T-cell (primary cell): Measurements from ENCODE around the gene CDH4. TPM values are rescaled to one million over a fixed set of nuclear protein-coding genes. Genes with fewer than 3 reads are reported as not detected.

ENCODE experiments used
- ATAC-seq, 4 experiments: fragments of 200-7000 bp in 3 of 4; fragments of 150-1000 bp in 1 of 4; cut with Tn5 transposase; replicated peaks in 1 of 4; 1 replicate in 3 of 4; 2 replicates in 1 of 4; pipeline ENCODE4 v1.10.0; 2021; ENCODE audit warnings: moderate library complexity in 3 of 4, mild to moderate bottlenecking in 2 of 4, moderate number of reproducible peaks in 1 of 4
- CTCF ChIA-PET, 2 donors: fragments of 300-600 bp; sonication (Branson Sonifier 250); formaldehyde crosslinking; loops; one replicate each; lab custom pipeline; 2022; ENCODE audit warnings: antibody characterized with exemption in 2 of 2; lab: Charles Lee
- POLR2A ChIA-PET, 2 donors: fragments of 300-600 bp; sonication (Branson Sonifier 250); formaldehyde crosslinking; loops; one replicate each; lab custom pipeline; 2022; ENCODE audit warnings: antibody characterized with exemption in 2 of 2; lab: Charles Lee
- DNase-seq, 35 experiments: peaks; one replicate each; pipeline versions ENCODE4 v3.0.0 to v3.0.0-alpha.2; 2013 to 2023
- H3K27ac ChIP-seq: one replicate; pipeline ENCODE4 v1.5.1; 2013; ENCODE audit warnings: low read length
- H3K27me3 ChIP-seq, 2 experiments: replicated peaks in 1 of 2; 1 replicate in 1 of 2; 2 replicates in 1 of 2; pipeline versions ENCODE4 v1.6.1 to v1.7.0; 2013; ENCODE audit warnings: low read length in 1 of 2, mixed read lengths in 1 of 2; ENCODE audit not compliant: control insufficient read depth in 2 of 2, insufficient read depth in 2 of 2; ENCODE audit errors: extremely low read depth in 1 of 2
- H3K36me3 ChIP-seq, 2 donors: 1 replicate in 1 of 2; 2 replicates in 1 of 2; pipeline versions ENCODE4 v1.6.1 to v1.7.0; 2013; ENCODE audit warnings: low read length in 1 of 2; ENCODE audit not compliant: control insufficient read depth in 2 of 2, insufficient read depth in 1 of 2; ENCODE audit errors: extremely low read depth in 1 of 2
- H3K4me1 ChIP-seq, 2 experiments: 1 replicate in 1 of 2; 2 replicates in 1 of 2; pipeline versions ENCODE4 v1.6.1 to v1.7.0; 2013; ENCODE audit warnings: low read length in 2 of 2, mixed read lengths in 1 of 2; ENCODE audit not compliant: insufficient read depth in 2 of 2, control insufficient read depth in 1 of 2; ENCODE audit errors: extremely low read depth in 1 of 2
- H3K4me3 ChIP-seq, 2 donors: 1 replicate in 1 of 2; 2 replicates in 1 of 2; pipeline versions ENCODE4 v1.5.1 to v1.7.0; 2013; ENCODE audit warnings: mild to moderate bottlenecking in 2 of 2, low read length in 1 of 2, moderate library complexity in 1 of 2; ENCODE audit not compliant: control insufficient read depth in 1 of 2; ENCODE audit errors: extremely low read depth in 1 of 2
- H3K9me3 ChIP-seq: 2 replicates; pipeline ENCODE4 v1.7.0; 2013
- H3K27ac Mint-ChIP-seq, 2 donors: one replicate each; pipeline ENCODE4 v1.8.0; 2020 to 2021; ENCODE audit warnings: mild to moderate bottlenecking in 2 of 2, mixed read lengths in 2 of 2
- H3K27me3 Mint-ChIP-seq, 2 donors: one replicate each; pipeline ENCODE4 v1.8.0; 2021 to 2022; ENCODE audit warnings: mixed read lengths in 2 of 2
- H3K36me3 Mint-ChIP-seq: one replicate; pipeline ENCODE4 v1.8.0; 2021; ENCODE audit warnings: mixed read lengths
- H3K4me1 Mint-ChIP-seq, 3 donors: one replicate each; pipeline ENCODE4 v1.8.0; 2020 to 2022; ENCODE audit warnings: mixed read lengths in 3 of 3, mild to moderate bottlenecking in 1 of 3
- H3K4me3 Mint-ChIP-seq, 3 donors: one replicate each; pipeline ENCODE4 v1.8.0; 2020 to 2022; ENCODE audit warnings: mild to moderate bottlenecking in 3 of 3, mixed read lengths in 3 of 3, moderate library complexity in 3 of 3
- H3K9me3 Mint-ChIP-seq, 3 donors: one replicate each; pipeline ENCODE4 v1.8.0; 2020 to 2022; ENCODE audit warnings: mixed read lengths in 3 of 3
- WGBS: methylation state at CpG from one replicate; pipeline ENCODE4 v1.1.5; 2013; ENCODE audit warnings: missing lambda C conversion rate; ENCODE audit not compliant: insufficient coverage; 5-methylcytosine and 5-hydroxymethylcytosine counted together
- total RNA-seq, 35 experiments: library from RNA in 6 of 35; stranded (reverse) in 6 of 35; fragments of 120-200 nt in 1 of 35; gene quantifications; one replicate each; pipeline versions ENCODE4 v1.2.1 to v1.2.4 and lab custom pipeline; 2013 to 2026

CDH4 gene
- total RNA-seq, 5 donors from 2014 or later (not counting 1 experiment from before 2014, with no cell fraction given), result 0.06 to 0.64 (median 0.14) TPM

GRCh38 chr20:61684583-61685235 lies 432.6 kb downstream of the CDH4 start:
- DNase-seq (no peak), ATAC-seq (no peak)
- Histone ChIP-seq H3K36me3 (no peaks in the 10 kb centered on the region), H3K27ac (no peak overlapping the region), H3K27me3 (peaks cover 0 to 3% of the 10 kb centered on the region in 2 experiments), H3K4me1 (no peaks in the 10 kb centered on the region), H3K9me3 (no peaks in the 10 kb centered on the region), H3K4me3 (no peak overlapping the region)
- no CpG with 5 or more reads among the region's 10 CpGs for WGBS
- Mint-ChIP-seq H3K27ac (no peak overlapping the region), H3K4me1 (no peaks in the 10 kb centered on the region), H3K27me3 (no peaks in the 10 kb centered on the region), H3K36me3 (no peaks in the 10 kb centered on the region), H3K9me3 (no peaks in the 10 kb centered on the region), H3K4me3 (no peak overlapping the region)
- POLR2A ChIA-PET, result no interaction called here
- CTCF ChIA-PET, result no interaction called here

- Mint-ChIP-seq H3K27ac (no peak overlapping the region), H3K36me3 (no peaks in the 10 kb centered on the region), H3K9me3 (no peaks in the 10 kb centered on the region), H3K4me1 (no peaks in the 10 kb centered on the region), H3K4me3 (no peak overlapping the region), H3K27me3 (no peaks in the 10 kb centered on the region)
- peaks cover 0 to 7% of the 10 kb centered on the region in 2 experiments for H3K27me3 ChIP-seq
- no peak for ATAC-seq
- H3K36me3 ChIP-seq, result no peaks in the 10 kb centered on the region
- H3K4me3 ChIP-seq, result no peak overlapping the region
- H3K27ac ChIP-seq, result no peak overlapping the region
- POLR2A ChIA-PET, result no interaction called here
- H3K4me1 ChIP-seq, result no peaks in the 10 kb centered on the region
- no peak for DNase-seq
- WGBS, result 81% methylated on average over 14 of the region's 14 CpGs
- CTCF ChIA-PET, result no interaction called here
- no peaks in the 10 kb centered on the region for H3K9me3 ChIP-seq
Observed at GRCh38 chr20:61685462-61685861, 433.4 kb downstream of the CDH4 start.

- H3K4me1 Mint-ChIP-seq, result no peaks in the 10 kb centered on the region
- no peak overlapping the region for H3K4me3 ChIP-seq
- ChIA-PET CTCF (no interaction called here), POLR2A (no interaction called here)
- H3K4me3 Mint-ChIP-seq, result no peak overlapping the region
- no peak for DNase-seq
- ATAC-seq, result no peak
- WGBS, result 88% methylated on average over 32 of the region's 38 CpGs
- H3K36me3 Mint-ChIP-seq, result no peaks in the 10 kb centered on the region
- no peaks in the 10 kb centered on the region for H3K9me3 ChIP-seq
- H3K27ac ChIP-seq, result no peak overlapping the region
- H3K4me1 ChIP-seq, result no peaks in the 10 kb centered on the region
- H3K27ac Mint-ChIP-seq, result no peak overlapping the region
- no peaks in the 10 kb centered on the region for H3K36me3 ChIP-seq
- no peaks in the 10 kb centered on the region for H3K9me3 Mint-ChIP-seq
- peaks cover 0 to 7% of the 10 kb centered on the region in 2 experiments for H3K27me3 ChIP-seq
- no peaks in the 10 kb centered on the region for H3K27me3 Mint-ChIP-seq
Observed at GRCh38 chr20:61686051-61686936, 434.2 kb downstream of the CDH4 start.

DNA sequence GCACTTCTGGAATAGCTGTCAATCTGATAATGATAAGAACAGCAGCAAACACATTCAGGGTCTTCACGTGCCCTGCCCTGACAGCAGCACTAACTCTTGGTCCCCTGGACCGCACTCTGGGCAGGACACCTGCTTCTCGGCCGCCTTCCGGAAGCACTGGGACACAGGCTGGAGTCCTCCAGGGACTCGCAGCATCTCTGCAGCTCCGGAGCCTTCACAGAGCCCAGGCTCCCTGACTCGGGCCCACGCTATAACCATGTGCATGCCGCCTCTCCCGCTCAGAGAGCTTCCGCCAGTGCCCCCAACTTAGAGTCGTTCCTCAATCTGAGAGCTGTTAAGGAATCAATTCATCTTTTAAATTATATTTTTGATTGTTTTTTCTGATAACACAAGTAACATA lies 436.4 kb downstream of the CDH4 start:
- CTCF ChIA-PET, result no interaction called here
- no peaks in the 10 kb centered on the region for H3K4me1 Mint-ChIP-seq
- H3K36me3 Mint-ChIP-seq, result no peaks in the 10 kb centered on the region
- Histone ChIP-seq H3K36me3 (no peaks in the 10 kb centered on the region), H3K27me3 (peaks cover 0 to 4% of the 10 kb centered on the region in 2 experiments), H3K9me3 (no peaks in the 10 kb centered on the region), H3K27ac (no peak overlapping the region), H3K4me1 (no peaks in the 10 kb centered on the region), H3K4me3 (no peak overlapping the region)
- H3K27ac Mint-ChIP-seq, result no peak overlapping the region
- POLR2A ChIA-PET, result no interaction called here
- no peaks in the 10 kb centered on the region for H3K9me3 Mint-ChIP-seq
- no peaks in the 10 kb centered on the region for H3K27me3 Mint-ChIP-seq
- DNase-seq, result no peak
- WGBS, result 87% methylated on average over 8 of the region's 13 CpGs
- H3K4me3 Mint-ChIP-seq, result no peak overlapping the region
- no peak for ATAC-seq

GRCh38 chr20:61690150-61690549 lies 438.1 kb downstream of the CDH4 start:
- Histone ChIP-seq H3K9me3 (no peaks in the 10 kb centered on the region), H3K4me3 (no peak overlapping the region), H3K36me3 (no peaks in the 10 kb centered on the region), H3K4me1 (no peaks in the 10 kb centered on the region), H3K27ac (no peak overlapping the region), H3K27me3 (peaks cover 0 to 4% of the 10 kb centered on the region in 2 experiments)
- Mint-ChIP-seq H3K36me3 (no peaks in the 10 kb centered on the region), H3K4me3 (no peak overlapping the region), H3K27me3 (no peaks in the 10 kb centered on the region), H3K9me3 (no peaks in the 10 kb centered on the region), H3K4me1 (no peaks in the 10 kb centered on the region), H3K27ac (no peak overlapping the region)
- POLR2A ChIA-PET, result no interaction called here
- 87% methylated on average over 5 of the region's 7 CpGs for whole genome bisulfite sequencing
- CTCF ChIA-PET, result no interaction called here
- DNase-seq (no peak), ATAC-seq (no peak)

DNA sequence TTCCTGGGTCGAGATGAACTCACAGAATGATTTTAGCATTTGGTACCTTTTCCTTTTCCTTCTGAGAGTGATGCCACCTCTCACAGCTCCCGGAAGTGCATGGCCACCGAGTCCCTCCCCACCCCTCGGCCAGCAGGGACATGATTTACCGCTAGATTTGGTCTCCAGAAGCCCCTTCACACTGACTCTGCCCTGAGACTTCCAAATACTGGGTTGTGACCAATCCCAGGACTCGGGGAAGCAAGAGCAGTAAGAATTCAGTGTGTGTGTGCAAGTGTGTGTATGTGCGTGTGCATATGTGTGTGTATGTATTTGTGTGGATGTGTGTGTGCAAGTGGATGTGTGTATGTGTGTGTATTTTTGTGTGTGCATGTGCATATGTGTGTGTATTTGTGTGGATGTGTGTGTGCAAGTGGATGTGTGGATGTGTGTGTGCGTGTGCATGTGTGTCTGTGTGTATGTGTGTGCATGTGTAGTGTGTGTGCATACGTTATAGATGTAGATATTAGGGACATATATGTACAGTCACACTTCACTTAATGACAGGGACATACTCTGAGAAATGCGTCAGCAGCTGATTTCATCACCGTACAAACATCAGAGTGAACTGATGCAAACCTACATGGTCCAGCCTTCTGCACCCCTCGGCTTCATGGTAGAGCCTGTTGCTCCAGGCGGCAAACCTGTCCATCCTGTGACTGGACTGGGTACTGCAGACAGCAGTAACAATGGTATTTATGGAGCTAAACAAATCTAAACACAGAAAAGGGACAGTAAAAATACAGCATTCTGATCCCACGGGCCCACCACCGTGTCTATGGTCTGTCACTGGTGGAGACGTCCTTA lies 439.2 kb downstream of the CDH4 start:
- no peak for DNase-seq
- no peak overlapping the region for H3K4me3 Mint-ChIP-seq
- WGBS, result 87% methylated on average over 9 of the region's 16 CpGs
- no peak overlapping the region for H3K27ac Mint-ChIP-seq
- ChIA-PET POLR2A (no interaction called here), CTCF (no interaction called here)
- ATAC-seq, result no peak
- no peaks in the 10 kb centered on the region for H3K4me1 ChIP-seq
- peaks cover 0 to 3% of the 10 kb centered on the region in 2 donors for H3K27me3 Mint-ChIP-seq
- H3K9me3 Mint-ChIP-seq, result no peaks in the 10 kb centered on the region
- peaks cover 0 to 9% of the 10 kb centered on the region in 2 experiments for H3K27me3 ChIP-seq
- no peaks in the 10 kb centered on the region for H3K36me3 ChIP-seq
- H3K36me3 Mint-ChIP-seq, result no peaks in the 10 kb centered on the region
- H3K9me3 ChIP-seq, result no peaks in the 10 kb centered on the region
- no peak overlapping the region for H3K4me3 ChIP-seq
- no peaks in the 10 kb centered on the region for H3K4me1 Mint-ChIP-seq
- no peak overlapping the region for H3K27ac ChIP-seq
